Skeletal muscle satellite cell (primary cell): Measurements from ENCODE around the gene MAP4K3.
"Not testable (repeated sequence)": the region's sequence is repeated elsewhere in the genome, so short reads cannot be mapped to it uniquely, and the experiment has no call there.

ENCODE experiments used
- H3K27me3 ChIP-seq: 2 replicates; pipeline ENCODE4 v1.7.0; 2013; ENCODE audit warnings: low read length; ENCODE audit not compliant: control insufficient read depth, insufficient read depth
- H3K36me3 ChIP-seq: 2 replicates; pipeline ENCODE4 v1.7.0; 2013; ENCODE audit warnings: mild to moderate bottlenecking, control low read depth, low read length; ENCODE audit not compliant: insufficient read depth
- H3K4me1 ChIP-seq: 2 replicates; pipeline ENCODE4 v1.7.0; 2013; ENCODE audit warnings: low read length; ENCODE audit not compliant: control insufficient read depth, insufficient read depth
- H3K4me2 ChIP-seq: 2 replicates; pipeline ENCODE4 v1.7.0; 2013; ENCODE audit warnings: mild to moderate bottlenecking, low read length
- H3K4me3 ChIP-seq: 2 replicates; pipeline ENCODE4 v1.7.0; 2013; ENCODE audit warnings: low read length
- H3K9ac ChIP-seq: 2 replicates; pipeline ENCODE4 v1.7.0; 2013; ENCODE audit warnings: mild to moderate bottlenecking, low read depth, low read length, moderate library complexity
- H3K9me3 ChIP-seq: replicated peaks from 2 replicates; pipeline ENCODE4 v1.7.0; 2013; ENCODE audit warnings: mild to moderate bottlenecking, control low read depth, low read length

MAP4K3 gene

DNA sequence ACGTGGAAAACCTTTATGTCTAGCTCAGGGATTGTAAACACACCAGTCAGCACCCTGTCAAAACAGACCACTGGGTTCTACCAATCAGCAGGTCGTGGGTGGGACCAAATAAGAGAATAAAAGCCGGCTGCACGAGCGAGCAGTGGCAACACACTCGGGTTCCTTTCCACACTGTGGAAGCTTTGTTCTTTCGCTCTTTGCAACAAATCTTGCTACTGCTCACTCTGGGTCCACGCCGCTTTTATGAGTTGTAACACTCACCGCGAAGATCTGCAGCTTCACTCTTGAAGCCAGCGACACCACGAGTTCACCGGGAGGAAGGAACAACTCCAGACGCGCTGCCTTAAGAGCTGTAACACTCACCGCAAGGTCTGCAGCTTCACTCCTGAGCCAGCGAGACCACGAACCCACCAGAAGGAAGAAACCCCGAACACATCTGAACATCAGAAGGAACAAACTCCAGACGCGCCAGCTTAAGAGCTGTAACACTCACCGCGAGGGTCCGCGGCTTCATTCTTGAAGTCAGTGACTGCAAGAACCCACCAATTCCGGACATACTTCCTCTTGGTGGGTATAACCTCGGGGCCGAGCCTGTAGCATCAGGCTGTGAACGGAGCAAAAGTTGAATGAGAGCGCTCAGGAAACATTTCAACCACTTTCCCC, 192.0 kb downstream of the MAP4K3 start:
- H3K4me3 ChIP-seq, H3K9ac ChIP-seq, H3K9me3 ChIP-seq, H3K4me2 ChIP-seq, H3K4me1 ChIP-seq, H3K27me3 ChIP-seq: not testable (repeated sequence)
- H3K36me3 ChIP-seq, result peaks cover 11% of the 10 kb centered on the region

DNA sequence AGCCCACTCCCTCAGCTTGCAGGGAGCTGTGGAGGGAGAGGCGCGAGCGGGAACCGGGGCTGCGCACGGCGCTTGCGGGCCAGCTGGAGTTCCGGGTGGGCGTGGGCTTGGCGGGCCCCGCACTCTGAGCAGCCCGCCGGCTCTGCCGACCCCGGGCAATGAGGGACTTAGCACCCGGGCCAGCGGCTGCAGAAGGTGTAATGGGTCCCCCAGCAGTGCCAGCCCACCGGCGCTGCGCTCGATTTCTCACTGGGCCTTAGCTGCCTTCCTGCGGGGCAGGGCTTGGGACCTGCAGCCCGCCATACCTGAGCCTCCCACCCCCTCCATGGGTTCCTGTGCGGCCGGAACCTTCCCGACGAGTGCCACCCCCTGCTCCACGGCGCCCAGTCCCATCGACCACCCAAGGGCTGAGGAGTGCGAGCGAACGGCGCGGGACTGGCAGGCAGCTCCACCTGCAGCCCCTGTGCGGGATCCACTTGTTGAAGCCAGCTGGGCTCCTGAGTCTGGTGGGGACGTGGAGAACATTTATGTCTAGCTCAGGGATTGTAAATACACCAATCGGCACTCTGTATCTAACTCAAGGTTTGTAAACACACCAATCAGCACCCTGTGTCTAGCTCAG, 192.7 kb downstream of the MAP4K3 start:
- not testable (repeated sequence) for H3K9me3 ChIP-seq, H3K4me3 ChIP-seq, H3K27me3 ChIP-seq, H3K9ac ChIP-seq, H3K4me2 ChIP-seq, H3K4me1 ChIP-seq
- peaks cover 11% of the 10 kb centered on the region for H3K36me3 ChIP-seq

DNA sequence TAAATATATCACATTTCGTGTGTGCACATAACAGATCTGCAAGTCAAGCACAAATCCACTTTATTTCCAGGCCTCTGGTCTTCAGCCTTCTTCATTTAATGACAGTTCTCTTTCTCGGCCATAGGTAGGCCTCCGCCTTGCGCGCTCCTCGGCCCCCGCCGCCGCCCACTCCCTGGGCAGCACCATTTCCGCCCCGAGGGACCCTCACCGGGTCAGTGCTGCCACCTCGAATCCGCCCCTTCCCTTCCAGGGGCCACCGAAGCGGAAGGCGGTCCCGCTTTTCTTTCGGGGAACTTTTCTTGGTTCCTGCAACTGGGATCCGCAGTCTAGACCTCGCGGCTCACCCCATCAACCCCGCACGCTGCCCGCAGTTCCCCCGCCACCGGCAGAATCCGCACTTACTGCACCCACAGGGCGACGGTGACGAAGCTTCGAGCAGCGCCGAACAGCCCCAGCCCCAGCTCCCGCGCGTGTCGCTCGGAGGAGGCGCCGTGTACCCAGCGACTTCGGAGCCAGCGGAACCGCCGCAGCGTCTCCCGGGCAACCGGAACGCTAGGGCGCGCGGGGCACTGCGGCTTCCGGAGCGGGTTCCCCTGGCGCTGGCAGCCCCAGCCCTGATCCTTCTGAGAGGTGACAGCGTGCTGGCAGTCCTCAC, 193.5 kb downstream of the MAP4K3 start, which contains the start of gene CDKL4:
TSS of gene CDKL4 (minus strand) at position 502 of the 655 bp plus-strand sequence.
- Histone ChIP-seq H3K36me3 (peaks cover 5% of the 10 kb centered on the region), H3K4me3 (no peak within 1 kb of the TSS)

DNA sequence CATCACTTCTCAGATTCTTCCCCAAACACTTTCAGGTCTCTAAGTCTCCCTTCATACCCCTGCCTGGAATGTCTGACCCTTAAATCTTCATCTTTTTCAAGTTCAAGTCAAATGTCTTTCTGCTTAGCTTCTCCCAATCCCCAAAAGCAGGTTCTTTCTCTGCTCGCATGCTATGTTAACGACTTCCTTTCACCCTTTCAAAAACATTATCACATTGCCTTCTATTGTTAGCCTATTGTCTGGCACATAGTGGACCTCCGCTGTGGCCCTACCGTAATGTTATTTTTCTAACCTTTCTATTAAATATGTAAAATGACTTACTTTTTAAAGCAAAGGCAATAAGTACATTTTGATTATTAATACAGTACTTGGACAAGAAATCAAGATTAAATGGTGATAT, 195.5 kb downstream of the MAP4K3 start:
- Histone ChIP-seq H3K9ac (no peak overlapping the region), H3K4me2 (no peak overlapping the region), H3K4me3 (no peak overlapping the region), H3K4me1 (no peaks in the 10 kb centered on the region), H3K9me3 (no peaks in the 10 kb centered on the region), H3K27me3 (no peaks in the 10 kb centered on the region), H3K36me3 (no peaks in the 10 kb centered on the region)

More for the DNA sequence above, 193.5 kb downstream of the MAP4K3 start, which contains the start of gene CDKL4:
- Histone ChIP-seq H3K4me1 (no peaks in the 10 kb centered on the region), H3K9me3 (no peaks in the 10 kb centered on the region), H3K27me3 (no peaks in the 10 kb centered on the region), H3K4me2 (no peak within 1 kb of the TSS), H3K9ac (no peak within 1 kb of the TSS)

DNA sequence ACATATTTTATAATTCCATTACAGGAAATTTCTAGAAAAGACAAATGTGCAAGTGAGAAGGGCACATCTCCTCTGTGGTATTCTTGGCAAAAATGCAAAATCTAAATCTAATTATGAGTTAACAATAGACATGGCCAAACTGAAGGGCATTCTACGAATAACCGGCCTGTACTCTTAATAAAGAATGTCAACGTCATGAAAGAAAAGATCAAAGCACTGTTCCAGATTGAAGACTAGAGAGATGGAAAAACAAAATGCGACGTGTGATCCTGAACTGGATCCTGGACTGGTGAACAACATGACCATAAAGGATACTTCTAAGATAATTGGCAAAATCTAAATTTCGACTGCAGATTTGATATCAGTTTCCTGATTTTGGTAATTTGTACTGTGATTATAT, 196.3 kb downstream of the MAP4K3 start:
- Histone ChIP-seq H3K36me3 (no peaks in the 10 kb centered on the region), H3K4me2 (no peak overlapping the region), H3K9me3 (no peaks in the 10 kb centered on the region), H3K9ac (no peak overlapping the region), H3K4me3 (no peak overlapping the region), H3K4me1 (no peaks in the 10 kb centered on the region), H3K27me3 (no peaks in the 10 kb centered on the region)

DNA sequence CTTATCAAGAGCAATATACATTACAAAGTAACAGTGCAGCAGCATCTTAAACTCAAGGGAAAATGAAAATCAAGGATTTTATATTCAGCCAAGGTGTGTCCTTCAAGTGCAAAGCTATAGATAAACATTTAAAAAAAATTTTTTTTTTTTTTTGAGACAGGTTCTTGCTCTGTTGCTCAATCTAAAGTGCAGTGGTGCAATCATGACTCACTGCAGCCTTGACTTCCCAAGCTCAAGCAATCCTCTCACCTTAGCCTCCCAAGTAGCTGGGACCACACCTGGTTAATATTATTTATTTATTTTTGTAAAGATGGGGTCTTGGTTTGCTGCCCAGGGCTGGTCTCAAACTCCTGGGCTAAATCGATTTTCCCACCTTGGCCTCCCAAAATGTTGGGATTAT, 202.3 kb downstream of the MAP4K3 start:
- H3K4me2 ChIP-seq, result no peak overlapping the region
- H3K36me3 ChIP-seq, result no peaks in the 10 kb centered on the region
- no peak overlapping the region for H3K4me3 ChIP-seq
- H3K4me1 ChIP-seq, result no peaks in the 10 kb centered on the region
- no peaks in the 10 kb centered on the region for H3K27me3 ChIP-seq
- H3K9me3 ChIP-seq, result no peaks in the 10 kb centered on the region
- no peak overlapping the region for H3K9ac ChIP-seq

DNA sequence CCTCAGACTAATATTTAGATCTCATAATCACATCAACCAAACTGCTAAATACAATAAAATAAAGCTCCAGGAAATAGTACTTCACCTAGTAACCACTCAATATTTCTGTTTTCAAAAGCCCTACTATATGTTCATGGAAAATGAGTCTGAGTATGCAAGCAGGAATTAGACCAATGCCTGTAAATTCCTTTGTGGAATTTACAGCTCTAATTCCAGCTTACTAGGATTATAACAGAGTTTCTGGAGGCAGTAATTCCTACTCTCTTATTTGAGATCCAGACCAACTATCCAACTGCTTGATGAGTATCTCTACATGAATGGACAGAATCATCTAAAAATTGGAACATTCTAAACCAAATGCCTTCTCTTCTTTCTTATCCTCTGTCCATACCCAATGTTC, 204.9 kb downstream of the MAP4K3 start:
- no peaks in the 10 kb centered on the region for H3K36me3 ChIP-seq
- H3K4me3 ChIP-seq, result no peak overlapping the region
- H3K4me2 ChIP-seq, result no peak overlapping the region
- no peaks in the 10 kb centered on the region for H3K9me3 ChIP-seq
- no peaks in the 10 kb centered on the region for H3K27me3 ChIP-seq
- H3K9ac ChIP-seq, result no peak overlapping the region
- H3K4me1 ChIP-seq, result peaks cover 3% of the 10 kb centered on the region

DNA sequence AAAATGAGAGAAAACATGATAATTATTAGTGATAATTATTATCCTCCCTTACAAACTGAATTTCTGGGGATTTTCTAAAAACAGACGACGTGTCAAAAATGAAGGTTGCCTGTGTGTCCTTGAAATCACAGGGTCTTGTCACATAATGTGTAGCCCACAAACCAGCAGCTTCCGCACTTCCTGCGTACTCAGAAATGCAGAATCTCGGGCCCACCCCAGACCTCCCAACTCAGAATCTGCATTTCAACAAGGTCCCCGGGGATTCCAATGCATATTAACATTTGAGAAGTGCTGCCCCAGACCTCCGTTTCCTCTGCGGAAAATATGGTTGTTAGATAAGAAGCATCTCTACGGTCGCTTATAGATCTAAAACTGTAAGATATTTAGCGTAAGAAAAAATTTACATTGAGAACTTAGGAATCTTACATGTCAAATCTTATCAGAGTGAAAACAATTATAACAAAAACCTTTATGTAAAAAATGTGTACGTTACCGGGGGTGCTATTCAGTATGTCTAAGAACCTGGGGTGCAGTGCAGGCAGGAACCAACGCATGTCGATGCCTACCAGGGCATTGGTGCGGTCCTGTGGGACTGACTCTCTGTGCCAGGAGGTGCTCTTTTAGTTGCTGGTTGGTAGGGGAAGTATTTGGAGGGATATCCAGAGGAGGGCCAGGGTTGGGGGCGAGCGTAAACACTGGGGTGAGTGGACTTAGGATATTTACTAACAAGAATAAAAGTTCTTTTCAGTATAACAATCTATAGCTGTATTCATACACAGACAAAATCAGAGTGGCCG, 208.5 kb downstream of the MAP4K3 start:
- peak overlapping the region; percentile 65 for H3K4me2 ChIP-seq
- H3K36me3 ChIP-seq, result no peaks in the 10 kb centered on the region
- no peaks in the 10 kb centered on the region for H3K9me3 ChIP-seq
- H3K4me1 ChIP-seq, result peaks cover 3% of the 10 kb centered on the region
- no peaks in the 10 kb centered on the region for H3K27me3 ChIP-seq
- no peak overlapping the region for H3K4me3 ChIP-seq
- peak overlapping the region; percentile 22 for H3K9ac ChIP-seq

DNA sequence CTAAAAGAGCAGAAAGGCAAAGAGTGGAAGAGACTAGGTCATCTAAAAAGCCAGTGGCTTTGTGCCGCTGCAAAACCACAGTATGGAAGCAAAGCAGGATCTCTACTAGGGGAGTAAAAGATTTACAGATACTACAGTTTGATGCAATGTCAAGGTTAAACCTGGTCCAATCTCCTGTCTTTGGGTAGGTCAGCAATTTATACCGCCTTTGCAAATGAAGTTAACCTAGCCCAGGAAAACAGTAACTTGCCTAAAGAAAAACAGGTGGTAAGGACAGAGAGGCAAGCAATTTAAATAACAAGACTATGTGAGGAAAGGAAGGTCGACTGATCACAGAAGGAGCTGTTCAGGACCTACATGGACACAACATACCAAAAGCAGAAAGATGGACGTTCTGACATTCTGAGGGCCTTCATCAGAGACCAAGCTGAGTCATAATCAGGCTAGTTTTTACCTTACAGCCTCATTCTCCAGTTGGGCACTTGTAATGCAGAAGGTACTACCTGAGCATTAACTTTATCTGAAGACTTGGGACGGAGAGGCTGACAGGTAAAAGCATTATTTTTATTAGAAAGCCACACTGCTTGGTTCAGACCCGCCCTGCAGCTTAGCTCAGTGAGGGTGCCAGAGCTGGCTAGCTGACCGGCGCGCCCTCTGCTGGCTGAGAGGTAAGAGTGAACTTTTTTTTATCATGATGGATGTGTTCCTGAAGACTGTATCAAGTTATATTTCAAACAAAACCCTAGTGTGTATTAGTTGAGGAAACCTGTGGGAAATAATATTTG, 209.3 kb downstream of the MAP4K3 start:
- peaks cover 3% of the 10 kb centered on the region for H3K4me1 ChIP-seq
- H3K4me2 ChIP-seq, result peak overlapping the region; percentile 65
- H3K36me3 ChIP-seq, result no peaks in the 10 kb centered on the region
- H3K9ac ChIP-seq, result peak overlapping the region; percentile 22
- no peaks in the 10 kb centered on the region for H3K27me3 ChIP-seq
- no peak overlapping the region for H3K4me3 ChIP-seq
- H3K9me3 ChIP-seq, result no peaks in the 10 kb centered on the region

DNA sequence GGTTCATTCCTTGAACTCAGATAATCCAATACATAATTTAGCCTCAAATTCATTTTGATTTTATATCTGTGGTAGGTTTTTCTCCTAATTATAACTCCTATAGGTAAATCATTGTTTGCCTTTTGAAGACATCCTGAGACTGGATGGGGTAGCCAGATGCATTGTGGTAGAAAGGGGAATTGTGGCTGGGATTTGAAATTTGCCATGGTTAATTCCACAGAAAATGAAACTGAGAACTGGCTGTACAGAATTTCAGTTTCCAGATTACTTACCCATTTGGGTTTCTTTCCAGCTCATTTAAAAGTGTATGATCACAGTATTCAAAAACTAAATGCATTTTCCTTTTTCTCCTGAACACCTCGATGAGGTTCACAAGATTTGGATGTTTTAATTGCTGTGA, 211.5 kb downstream of the MAP4K3 start:
- Histone ChIP-seq H3K4me1 (peaks cover 3% of the 10 kb centered on the region), H3K9me3 (no peaks in the 10 kb centered on the region), H3K4me2 (no peak overlapping the region), H3K9ac (no peak overlapping the region), H3K27me3 (no peaks in the 10 kb centered on the region), H3K4me3 (no peak overlapping the region), H3K36me3 (no peaks in the 10 kb centered on the region)

DNA sequence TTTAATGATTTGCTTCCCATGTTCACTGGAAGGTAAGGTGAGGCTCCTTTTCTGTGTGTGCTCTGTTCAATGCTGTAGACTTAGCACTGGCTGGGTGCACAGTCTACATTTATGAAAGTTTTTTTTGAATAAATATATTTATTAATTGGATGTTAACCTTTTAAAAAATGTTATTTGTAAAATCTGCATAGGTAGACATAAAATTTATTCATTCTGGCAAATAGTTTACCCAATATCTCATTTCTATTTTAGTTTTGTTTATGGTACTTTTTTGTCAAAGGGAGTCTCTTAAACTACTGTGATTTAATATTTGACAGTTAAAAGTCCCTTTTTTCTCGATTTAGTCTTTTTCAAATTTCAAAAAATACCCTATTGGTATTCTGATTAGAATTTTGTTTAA, 213.2 kb downstream of the MAP4K3 start:
- Histone ChIP-seq H3K36me3 (no peaks in the 10 kb centered on the region), H3K4me1 (peaks cover 3% of the 10 kb centered on the region), H3K9ac (no peak overlapping the region), H3K4me2 (no peak overlapping the region), H3K4me3 (no peak overlapping the region), H3K9me3 (no peaks in the 10 kb centered on the region), H3K27me3 (no peaks in the 10 kb centered on the region)
